WTC11 (cell line): ENCODE measurements around the gene KBTBD12. TPM values are rescaled to one million over a fixed set of nuclear protein-coding genes. Genes with fewer than 3 reads are reported as not detected.
A peak's percentile ranks its signal among the peaks of the same experiment; 100 is the strongest.

Experiments
- ATAC-seq: fragments of 200-7000 bp; cut with Tn5 transposase; 2 replicates; pipeline ENCODE4 v1.10.0; 2021; ENCODE audit warnings: mild to moderate bottlenecking, moderate library complexity
- CTCF ChIA-PET: fragments of 300-600 bp; sonication (Branson Sonifier 250); formaldehyde crosslinking; loops from one replicate; lab custom pipeline; 2021; ENCODE audit warnings: antibody characterized with exemption; lab: Charles Lee
- POLR2A ChIA-PET: fragments of 350-600 bp; sonication (Branson Sonifier 250); formaldehyde crosslinking; loops from one replicate; lab custom pipeline; 2021; ENCODE audit warnings: antibody characterized with exemption; lab: Charles Lee
- DNase-seq: peaks from one replicate; pipeline ENCODE4 v3.0.0; 2021; ENCODE audit warnings: low spot score
- H3K27ac Mint-ChIP-seq: 2 replicates; pipeline ENCODE4 v1.8.0; 2021; ENCODE audit warnings: mixed read lengths
- H3K27me3 Mint-ChIP-seq: 2 replicates; pipeline ENCODE4 v1.8.0; 2021; ENCODE audit warnings: low read depth, mild to moderate bottlenecking, moderate library complexity, mixed read lengths
- H3K36me3 Mint-ChIP-seq: 2 replicates; pipeline ENCODE4 v1.8.0; 2021; ENCODE audit warnings: mixed read lengths
- H3K4me1 Mint-ChIP-seq: 2 replicates; pipeline ENCODE4 v1.8.0; 2022; ENCODE audit warnings: mixed read lengths
- H3K4me3 Mint-ChIP-seq: 2 replicates; pipeline ENCODE4 v1.8.0; 2021; ENCODE audit warnings: mild to moderate bottlenecking, moderate library complexity, mixed read lengths
- H3K9me3 Mint-ChIP-seq: 2 replicates; pipeline ENCODE4 v1.8.0; 2021; ENCODE audit warnings: mixed read lengths
- CREB1 ChIP-seq: sonication (generic); formaldehyde crosslinking; IDR thresholded peaks from 2 replicates; pipeline ENCODE4 v1.8.0; 2023; ENCODE audit warnings: mild to moderate bottlenecking, missing genetic modification reagents
- CREM ChIP-seq: sonication (generic); formaldehyde crosslinking; IDR thresholded peaks from 2 replicates; pipeline ENCODE4 v1.8.1; 2022; ENCODE audit warnings: mild to moderate bottlenecking, missing genetic modification reagents, moderate library complexity
- CTCF ChIP-seq: fragments of 200-600 bp; IDR thresholded peaks from 2 replicates; pipeline ENCODE4 v1.8.0; 2022; ENCODE audit warnings: antibody characterized with exemption
- ELF4 ChIP-seq: sonication (generic); formaldehyde crosslinking; IDR thresholded peaks from 2 replicates; pipeline ENCODE4 v1.8.1; 2022; ENCODE audit warnings: low read depth, mild to moderate bottlenecking, moderate library complexity, missing genetic modification reagents
- EMX1 ChIP-seq: fragments of 250-450 bp; sonication (Bioruptor Pico); IDR thresholded peaks from 2 replicates; pipeline ENCODE4 v1.8.0; 2021; ENCODE audit warnings: mild to moderate bottlenecking
- FOXK1 ChIP-seq: sonication (generic); formaldehyde crosslinking; IDR thresholded peaks from 2 replicates; pipeline ENCODE4 v1.8.0; 2022; ENCODE audit warnings: mild to moderate bottlenecking, moderate library complexity, missing genetic modification reagents
- SP1 ChIP-seq: sonication (generic); formaldehyde crosslinking; conservative IDR thresholded peaks from 2 replicates; pipeline ENCODE4 v1.8.1; 2022; ENCODE audit warnings: missing genetic modification reagents
- STAT6 ChIP-seq: sonication (generic); formaldehyde crosslinking; conservative IDR thresholded peaks from 2 replicates; pipeline ENCODE4 v1.8.1; 2023; ENCODE audit warnings: mild to moderate bottlenecking, low read depth, missing genetic modification reagents, moderate library complexity
- TCF7 ChIP-seq: sonication (generic); formaldehyde crosslinking; IDR thresholded peaks from 2 replicates; pipeline ENCODE4 v1.8.0; 2022; ENCODE audit warnings: mild to moderate bottlenecking, low read depth, missing genetic modification reagents, moderate library complexity
- ZNF396 ChIP-seq: fragments of 250-450 bp; sonication (Bioruptor Pico); IDR thresholded peaks from 2 replicates; pipeline ENCODE4 v1.8.0; 2021; ENCODE audit warnings: mild to moderate bottlenecking, moderate library complexity, borderline replicate concordance
- ZNF423 ChIP-seq: fragments of 250-450 bp; sonication (Bioruptor Pico); IDR thresholded peaks from 2 replicates; pipeline ENCODE4 v2.1.2; 2022; ENCODE audit warnings: mild to moderate bottlenecking, moderate library complexity
- total RNA-seq: library from RNA; stranded (reverse); gene quantifications from 3 replicates; pipeline ENCODE4 v1.2.3, GENCODE V29; 2021

KBTBD12 gene
- total RNA-seq, 1 experiment from 2014 or later: 0.22 TPM

GRCh38 chr3:127999509-128000106 lies 84.6 kb downstream of the KBTBD12 start:
- TF ChIP-seq ELF4 (CRISPR knock-in tag) (no peak), TCF7 (no peak)
- ChIA-PET POLR2A (interaction anchor here (0.6 kb wide), 1 partner anchor 458 kb away, joined by 6 read pairs; no protein-coding TSS in a partner anchor), CTCF (no interaction called here)
- Mint-ChIP-seq H3K9me3 (0 out of 2 replicates have a peak, but pooled peaks cover 3% of the 10 kb centered on the region), H3K27ac (no peak overlapping the region), H3K4me3 (no peak overlapping the region), H3K4me1 (peaks cover 9% of the 10 kb centered on the region), H3K36me3 (no peaks in the 10 kb centered on the region), H3K27me3 (peaks cover 6% of the 10 kb centered on the region)
- ATAC-seq (no peak), DNase-seq (no peak)

- peak; percentile 78 for ATAC-seq
- H3K27ac Mint-ChIP-seq: no peak overlapping the region
- H3K36me3 Mint-ChIP-seq: no peaks in the 10 kb centered on the region
- no peak for TF ChIP-seq EMX1 (CRISPR knock-in tag)
- TF ChIP-seq CREM: no peak
- no peak for TF ChIP-seq ELF4 (CRISPR knock-in tag)
- TF ChIP-seq CTCF: no peak
- TF ChIP-seq, all 79 proteins: peak for 0
- no peak overlapping the region for H3K4me3 Mint-ChIP-seq
- CTCF ChIA-PET: interaction anchor here (0.8 to 1.2 kb wide), 3 partner anchors 9 to 42 kb away, joined by 3 to 4 read pairs (median 3); no protein-coding TSS in a partner anchor
- POLR2A ChIA-PET: interaction anchor here (0.5 kb wide), 1 partner anchor 64 kb away, joined by 3 read pairs; no protein-coding TSS in a partner anchor
- peaks cover 21% of the 10 kb centered on the region for H3K4me1 Mint-ChIP-seq
- 0 out of 2 replicates have a peak, but pooled peaks cover 3% of the 10 kb centered on the region for H3K9me3 Mint-ChIP-seq
- peak; percentile 34 for DNase-seq
- peaks cover 5% of the 10 kb centered on the region for H3K27me3 Mint-ChIP-seq
These were observed 86.5 kb downstream of the KBTBD12 start for GRCh38 chr3:128001576-128001975.

- no peaks in the 10 kb centered on the region for H3K36me3 Mint-ChIP-seq
- peaks cover 33% of the 10 kb centered on the region for H3K4me1 Mint-ChIP-seq
- CTCF ChIA-PET: no interaction called here
- no peak for TF ChIP-seq ZNF423 (CRISPR knock-in tag)
- TF ChIP-seq FOXK1 (CRISPR knock-in tag): no peak
- TF ChIP-seq CREB1 (CRISPR knock-in tag): no peak
- no peak for TF ChIP-seq ZNF396
- TF ChIP-seq, all 79 proteins: peak for 0
- H3K27me3 Mint-ChIP-seq: peaks cover 5% of the 10 kb centered on the region
- no peaks in the 10 kb centered on the region for H3K9me3 Mint-ChIP-seq
- ATAC-seq (no peak), DNase-seq (no peak)
- H3K4me3 Mint-ChIP-seq: no peak overlapping the region
- POLR2A ChIA-PET: no interaction called here
- no peak overlapping the region for H3K27ac Mint-ChIP-seq
These were observed 89.6 kb downstream of the KBTBD12 start for GRCh38 chr3:128004661-128005060.

GRCh38 chr3:128006061-128007032 lies 91.3 kb downstream of the KBTBD12 start:
- CTCF ChIA-PET: interaction anchor here (0.6 to 1.9 kb wide), 9 partner anchors 10 to 567 kb away, joined by 3 to 8 read pairs (median 3); no protein-coding TSS in a partner anchor

More at GRCh38 chr3:128006061-128007032, 91.3 kb downstream of the KBTBD12 start:
- Mint-ChIP-seq H3K4me1 (peaks cover 31% of the 10 kb centered on the region), H3K27me3 (no peaks in the 10 kb centered on the region; the same call in 1 of the 2 replicates), H3K9me3 (no peaks in the 10 kb centered on the region), H3K36me3 (no peaks in the 10 kb centered on the region), H3K27ac (0 out of 2 replicates have a peak overlapping the region, but pooled peaks have one; percentile 18), H3K4me3 (peak overlapping the region; percentile 52)
- peak; percentile 51 for ATAC-seq
- peak; percentile 41 for DNase-seq
- POLR2A ChIA-PET: no interaction called here
- TF ChIP-seq STAT6 (CRISPR knock-in tag) (no peak), SP1 (CRISPR knock-in tag) (0 out of 2 replicates have a peak, but pooled peaks have one; percentile 23)
